IPS DF 4.7 (cell line): ENCODE measurements around the gene C17orf58.
"Not testable (repeated sequence)": the region's sequence is repeated elsewhere in the genome, so short reads cannot be mapped to it uniquely, and the experiment has no call there.

Experiments
- DNase-seq: peaks from one replicate; pipeline ENCODE4 v3.0.0-alpha.2; 2013; ENCODE audit warnings: low spot score; ENCODE audit errors: extremely low read depth

Gene C17orf58

DNA sequence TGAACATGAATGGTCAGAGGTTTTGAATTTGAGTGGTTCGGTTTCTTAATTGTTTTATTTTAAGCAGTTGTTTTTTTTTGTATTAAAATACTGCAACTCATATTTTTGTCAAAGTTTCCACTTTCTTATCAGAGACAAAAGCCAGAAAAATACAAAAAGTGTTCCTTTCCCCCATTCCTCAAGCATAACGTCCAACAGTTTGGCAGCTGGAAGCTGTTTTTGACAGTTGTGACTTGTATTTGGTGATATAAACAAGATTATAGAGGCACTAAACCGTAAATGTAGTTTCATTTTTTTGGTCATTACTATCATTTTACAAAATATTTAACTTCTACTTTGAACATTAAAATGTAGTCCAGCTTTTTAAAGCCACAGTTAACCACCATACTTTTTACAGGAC is 36.0 kb downstream of the C17orf58 start:
- not testable (repeated sequence) for DNase-seq

DNA sequence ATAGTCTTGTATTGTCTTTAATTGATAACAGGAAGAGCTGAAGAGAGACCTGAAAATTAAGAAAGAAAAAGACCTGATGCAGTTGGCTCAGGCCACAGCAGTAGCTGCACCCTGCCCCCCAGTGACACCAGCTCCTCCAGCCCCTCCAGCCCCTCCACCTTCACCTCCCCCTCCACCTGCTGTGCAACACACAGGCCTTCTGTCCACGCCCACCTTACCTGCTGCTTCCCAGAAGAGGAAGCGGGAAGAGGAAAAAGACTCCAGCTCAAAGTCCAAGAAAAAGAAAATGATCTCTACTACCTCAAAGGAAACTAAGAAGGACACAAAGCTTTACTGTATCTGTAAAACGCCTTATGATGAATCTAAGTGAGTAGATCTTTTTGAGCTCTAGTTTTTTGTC is 36.8 kb downstream of the C17orf58 start:
- DNase-seq, result no peak

DNA sequence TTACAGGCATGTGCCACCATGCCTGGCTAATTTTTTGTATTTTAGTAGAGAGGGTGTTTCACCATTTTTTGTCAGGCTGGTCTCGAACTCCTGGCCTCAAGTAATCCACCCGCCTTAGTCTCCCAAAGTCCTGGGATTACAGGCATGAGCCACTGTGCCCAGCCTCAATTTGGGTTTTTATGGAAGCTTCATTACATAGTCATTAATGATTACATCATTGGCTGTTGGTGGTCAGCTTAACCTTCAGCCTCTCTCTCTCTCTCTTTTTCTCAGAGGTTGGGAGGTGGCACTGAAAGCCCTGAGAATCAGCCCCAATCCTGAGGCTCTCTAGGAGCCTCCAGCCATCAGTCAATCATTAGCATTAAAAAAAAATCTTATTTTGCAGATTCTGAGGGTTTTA is 45.3 kb downstream of the C17orf58 start:
- DNase-seq, result no peak

DNA sequence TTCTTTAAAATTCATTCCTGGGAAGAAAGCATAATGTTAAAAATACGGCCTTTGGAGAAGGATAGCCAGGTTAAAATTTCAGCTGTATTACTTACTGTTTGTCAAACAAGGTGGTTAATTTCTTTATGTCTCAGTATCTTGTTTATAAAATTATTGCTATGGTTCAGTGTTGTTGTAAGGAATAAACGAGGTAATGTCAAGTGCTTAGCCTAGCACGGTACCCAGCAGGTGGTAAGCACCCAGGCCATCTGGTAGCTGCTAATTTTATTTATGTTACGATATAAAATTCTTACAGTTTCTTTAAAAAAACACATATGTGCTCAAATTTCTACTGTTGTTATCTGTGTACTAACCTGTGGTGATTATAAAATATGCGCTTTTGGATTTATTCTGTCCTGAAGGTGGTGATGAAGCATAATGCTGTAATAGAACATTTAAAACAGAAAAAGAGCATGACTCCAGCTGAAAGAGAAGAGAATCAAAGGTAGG is 48.9 kb downstream of the C17orf58 start:
- DNase-seq, result no peak

DNA sequence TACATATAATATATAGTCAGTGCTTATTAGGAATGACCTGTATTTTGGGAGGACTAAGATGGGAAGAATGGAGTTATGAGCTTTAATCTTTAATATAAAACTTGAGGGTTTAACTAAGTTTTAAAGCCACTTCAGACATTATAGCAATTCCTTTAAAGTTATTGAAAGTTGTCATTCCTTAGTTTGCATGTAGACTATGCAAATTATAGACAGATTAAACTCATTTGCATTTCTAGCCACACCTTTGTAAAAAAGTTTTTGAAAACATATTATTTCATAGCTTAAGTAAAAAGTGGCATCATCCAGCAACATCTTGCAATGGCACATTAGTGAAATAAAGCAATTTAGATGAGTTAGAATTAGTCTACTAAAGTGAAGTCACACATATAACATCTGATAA is 49.8 kb downstream of the C17orf58 start:
- DNase-seq, result no peak

- DNase-seq, result no peak
Measured at GRCh38 chr17:67944035-67944434, 52.2 kb downstream of the C17orf58 start.

- DNase-seq, result no peak
Measured at GRCh38 chr17:67942810-67943209, 53.5 kb downstream of the C17orf58 start.
